Mesendoderm (in vitro differentiated cells): ENCODE data around the gene RNF224.

Source experiments
- DNase-seq: peaks from one replicate; pipeline ENCODE4 v3.0.0; 2013
- H2AK5ac ChIP-seq: 2 replicates; pipeline ENCODE4 v1.6.1; 2013; ENCODE audit warnings: low read length, inconsistent platforms
- H2BK120ac ChIP-seq: 2 replicates; pipeline ENCODE4 v1.6.1; 2013; ENCODE audit warnings: low read depth, mild to moderate bottlenecking, low read length, moderate library complexity, mixed read lengths
- H2BK15ac ChIP-seq: replicated peaks from 2 replicates; pipeline ENCODE4 v1.6.1; 2013; ENCODE audit warnings: low read depth, mild to moderate bottlenecking, moderate library complexity
- H2BK5ac ChIP-seq: 2 replicates; pipeline ENCODE4 v1.6.1; 2013; ENCODE audit warnings: low read length, inconsistent platforms
- H3K18ac ChIP-seq: 2 replicates; pipeline ENCODE4 v1.6.1; 2013; ENCODE audit warnings: mild to moderate bottlenecking, low read length, mixed read lengths
- H3K23ac ChIP-seq: one replicate; pipeline ENCODE4 v1.6.1; 2013; ENCODE audit warnings: low read length
- H3K27ac ChIP-seq: 2 replicates; pipeline ENCODE4 v1.5.1; 2013; ENCODE audit warnings: low read depth, mild to moderate bottlenecking, inconsistent platforms, low read length, moderate library complexity
- H3K27me3 ChIP-seq: 2 replicates; pipeline ENCODE4 v1.6.1; 2013; ENCODE audit warnings: low read length, control low read depth, mild to moderate bottlenecking, inconsistent platforms; ENCODE audit not compliant: insufficient read depth, poor library complexity
- H3K36me3 ChIP-seq: 2 replicates; pipeline ENCODE4 v1.6.1; 2013; ENCODE audit warnings: low read length, inconsistent platforms; ENCODE audit not compliant: control insufficient read depth, insufficient read depth
- H3K4ac ChIP-seq: one replicate; pipeline ENCODE4 v1.6.1; 2013; ENCODE audit warnings: low read depth, mild to moderate bottlenecking, low read length, moderate library complexity
- H3K4me1 ChIP-seq: 2 replicates; pipeline ENCODE4 v1.6.1; 2013; ENCODE audit warnings: low read depth, low read length, inconsistent platforms; ENCODE audit not compliant: control insufficient read depth
- H3K4me2 ChIP-seq: 2 replicates; pipeline ENCODE4 v1.6.1; 2013; ENCODE audit warnings: low read length
- H3K4me3 ChIP-seq: 2 replicates; pipeline ENCODE4 v1.5.1; 2013; ENCODE audit warnings: mild to moderate bottlenecking, low read length
- H3K56ac ChIP-seq: one replicate; pipeline ENCODE4 v1.6.1; 2013; ENCODE audit warnings: low read length
- H3K79me1 ChIP-seq: 2 replicates; pipeline ENCODE4 v1.6.1; 2013; ENCODE audit warnings: low read length, inconsistent platforms
- H3K79me2 ChIP-seq: 2 replicates; pipeline ENCODE4 v1.6.1; 2013; ENCODE audit warnings: mild to moderate bottlenecking, low read length; ENCODE audit not compliant: control insufficient read depth, insufficient read depth
- H3K9ac ChIP-seq: 2 replicates; pipeline ENCODE4 v1.6.1; 2013; ENCODE audit warnings: low read length, inconsistent platforms
- H4K5ac ChIP-seq: one replicate; pipeline ENCODE4 v1.6.1; 2013; ENCODE audit warnings: low read length
- H4K8ac ChIP-seq: one replicate; pipeline ENCODE4 v1.6.1; 2013; ENCODE audit warnings: low read depth, mild to moderate bottlenecking, control low read depth, low read length, moderate library complexity
- WGBS: extraction: QIAGEN DNeasy Blood & Tissue Kit; methylation state at CpG from one replicate; pipeline ENCODE4 v1.1.7; 2013; ENCODE audit warnings: low lambda C conversion rate, missing lambda C conversion rate; ENCODE audit not compliant: insufficient coverage; ENCODE audit errors: extremely low coverage; 5-methylcytosine and 5-hydroxymethylcytosine counted together

RNF224 gene

GRCh38 chr9:137213160-137214060 is 13.9 kb upstream of the RNF224 start:
- H3K56ac ChIP-seq: no peak overlapping the region
- WGBS: no CpG with 5 or more reads among the region's 49 CpGs

GRCh38 chr9:137214620-137215019 is 12.7 kb upstream of the RNF224 start:
- Histone ChIP-seq H3K56ac (no peak overlapping the region), H2BK5ac (no peak overlapping the region), H3K79me1 (no peaks in the 10 kb centered on the region), H3K4me2 (no peak overlapping the region), H2AK5ac (no peak overlapping the region), H2BK15ac (no peak overlapping the region), H4K8ac (no peak overlapping the region), H4K5ac (no peak overlapping the region), H2BK120ac (no peak overlapping the region), H3K23ac (no peak overlapping the region), H3K27me3 (no peaks in the 10 kb centered on the region), H3K4me1 (peaks cover 5% of the 10 kb centered on the region), H3K27ac (no peak overlapping the region), H3K79me2 (no peaks in the 10 kb centered on the region), H3K4ac (no peak overlapping the region), H3K36me3 (peaks cover 1% of the 10 kb centered on the region), H3K9ac (no peak overlapping the region), H3K4me3 (no peak overlapping the region), H3K18ac (no peak overlapping the region)
- DNase-seq: no peak
- no CpG with 5 or more reads among the region's 19 CpGs for WGBS

More at GRCh38 chr9:137213160-137214060, 13.9 kb upstream of the RNF224 start:
- no peak overlapping the region for H3K18ac ChIP-seq
- no peaks in the 10 kb centered on the region for H3K27me3 ChIP-seq
- no peak overlapping the region for H3K4me2 ChIP-seq
- H4K5ac ChIP-seq: no peak overlapping the region
- H3K27ac ChIP-seq: no peak overlapping the region
- H3K36me3 ChIP-seq: peaks cover 1% of the 10 kb centered on the region
- H2AK5ac ChIP-seq: no peak overlapping the region
- no peaks in the 10 kb centered on the region for H3K79me1 ChIP-seq
- H3K4me3 ChIP-seq: no peak overlapping the region
- H4K8ac ChIP-seq: no peak overlapping the region
- H2BK5ac ChIP-seq: no peak overlapping the region
- H3K79me2 ChIP-seq: no peaks in the 10 kb centered on the region
- no peak overlapping the region for H3K23ac ChIP-seq
- H3K4ac ChIP-seq: no peak overlapping the region
- no peak for DNase-seq
- H2BK15ac ChIP-seq: no peak overlapping the region
- H3K9ac ChIP-seq: no peak overlapping the region
- no peaks in the 10 kb centered on the region for H3K4me1 ChIP-seq
- no peak overlapping the region for H2BK120ac ChIP-seq

- H3K27me3 ChIP-seq: no peaks in the 10 kb centered on the region
- peaks cover 1% of the 10 kb centered on the region for H3K36me3 ChIP-seq
- no peak overlapping the region for H2BK15ac ChIP-seq
- H2BK5ac ChIP-seq: no peak overlapping the region
- H3K4ac ChIP-seq: no peak overlapping the region
- no peak overlapping the region for H3K9ac ChIP-seq
- no peaks in the 10 kb centered on the region for H3K79me1 ChIP-seq
- DNase-seq: no peak
- no peak overlapping the region for H3K56ac ChIP-seq
- no peak overlapping the region for H3K27ac ChIP-seq
- H3K79me2 ChIP-seq: no peaks in the 10 kb centered on the region
- no peak overlapping the region for H4K5ac ChIP-seq
- no peak overlapping the region for H2AK5ac ChIP-seq
- H4K8ac ChIP-seq: no peak overlapping the region
- no CpG with 5 or more reads among the region's 22 CpGs for WGBS
- H3K18ac ChIP-seq: no peak overlapping the region
- no peak overlapping the region for H3K4me3 ChIP-seq
- H3K23ac ChIP-seq: no peak overlapping the region
- no peak overlapping the region for H2BK120ac ChIP-seq
- no peak overlapping the region for H3K4me2 ChIP-seq
- H3K4me1 ChIP-seq: peaks cover 5% of the 10 kb centered on the region
Measured at GRCh38 chr9:137215196-137215986, 11.9 kb upstream of the RNF224 start.

- Histone ChIP-seq H3K79me2 (no peaks in the 10 kb centered on the region), H3K9ac (no peak overlapping the region), H3K27ac (no peak overlapping the region), H3K4me3 (no peak overlapping the region), H4K5ac (no peak overlapping the region), H3K18ac (no peak overlapping the region), H2AK5ac (no peak overlapping the region), H3K79me1 (no peaks in the 10 kb centered on the region), H3K56ac (no peak overlapping the region), H3K36me3 (peaks cover 1% of the 10 kb centered on the region), H2BK120ac (no peak overlapping the region), H4K8ac (no peak overlapping the region), H2BK5ac (no peak overlapping the region), H3K4ac (no peak overlapping the region), H3K23ac (no peak overlapping the region), H2BK15ac (no peak overlapping the region), H3K4me1 (peaks cover 5% of the 10 kb centered on the region), H3K4me2 (no peak overlapping the region), H3K27me3 (no peaks in the 10 kb centered on the region)
- WGBS: no CpG with 5 or more reads among the region's 30 CpGs
- no peak for DNase-seq
Measured at GRCh38 chr9:137216188-137216965, 10.9 kb upstream of the RNF224 start.

GRCh38 chr9:137217276-137218211 is 9.8 kb upstream of the RNF224 start:
- peak overlapping the region; percentile 42 for H3K9ac ChIP-seq
- H2BK15ac ChIP-seq: no peak overlapping the region
- no peak overlapping the region for H3K27ac ChIP-seq
- H2BK120ac ChIP-seq: no peak overlapping the region
- H3K4ac ChIP-seq: no peak overlapping the region
- H2BK5ac ChIP-seq: no peak overlapping the region
- no peak overlapping the region for H3K4me2 ChIP-seq
- H3K56ac ChIP-seq: peak overlapping the region; percentile 60
- H4K5ac ChIP-seq: no peak overlapping the region
- WGBS: no CpG with 5 or more reads among the region's 36 CpGs
- no peak overlapping the region for H3K18ac ChIP-seq
- H3K4me1 ChIP-seq: peaks cover 5% of the 10 kb centered on the region
- peak; percentile 76 for DNase-seq
- H3K4me3 ChIP-seq: no peak overlapping the region
- H3K23ac ChIP-seq: no peak overlapping the region
- H3K36me3 ChIP-seq: peaks cover 1% of the 10 kb centered on the region
- H2AK5ac ChIP-seq: no peak overlapping the region
- no peak overlapping the region for H4K8ac ChIP-seq
- H3K79me2 ChIP-seq: no peaks in the 10 kb centered on the region
- H3K27me3 ChIP-seq: peaks cover 2% of the 10 kb centered on the region
- H3K79me1 ChIP-seq: no peaks in the 10 kb centered on the region
